Measurements from ENCODE around the gene GLP2R.

DNA sequence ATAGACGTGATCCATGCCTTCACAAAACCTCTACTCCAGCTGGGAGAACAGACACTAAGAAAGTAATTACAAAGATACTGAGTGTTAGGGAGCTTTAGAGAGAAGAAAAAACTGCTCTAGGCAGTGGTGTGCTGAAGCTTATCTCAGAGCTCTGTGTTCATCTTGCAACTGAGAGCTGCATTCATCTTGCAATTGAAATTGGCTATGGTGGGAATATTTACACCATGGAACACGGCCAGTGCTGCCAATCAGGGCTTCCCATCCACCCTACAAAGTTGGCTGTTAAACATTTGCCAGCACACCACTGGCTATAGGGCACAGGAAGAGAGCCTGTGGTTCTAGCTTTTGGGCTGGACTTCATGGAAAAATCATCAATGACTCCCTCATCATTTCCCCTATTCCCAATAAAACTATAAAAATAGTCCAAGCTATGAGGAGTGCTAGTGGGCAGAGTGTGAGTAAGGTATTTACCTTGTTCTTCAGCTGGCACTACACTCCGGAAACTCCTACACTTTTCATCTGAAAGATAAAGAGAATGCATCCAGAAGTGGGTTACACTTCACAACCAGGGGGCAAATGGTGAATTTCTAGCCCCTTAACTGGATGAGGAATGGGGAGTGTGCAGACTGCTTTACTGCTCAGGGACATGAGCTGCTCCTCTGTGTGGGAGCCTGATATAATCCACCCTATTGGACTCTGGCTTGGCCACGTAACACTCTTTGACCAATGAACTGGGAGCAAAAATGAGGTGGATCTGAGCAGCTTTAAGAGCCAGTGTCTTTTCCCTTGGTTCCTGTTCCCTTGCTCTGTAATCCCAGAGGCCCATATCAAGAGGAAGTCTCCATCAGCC, 15.4 kb upstream of the GLP2R start:
- TF ChIP-seq EZH2phosphoT487 (IDR thresholded peaks at IDR 0.05; ENCODE audit: borderline replicate concordance, low read depth, low read length), result no peak
- TF ChIP-seq, protein P1, sequence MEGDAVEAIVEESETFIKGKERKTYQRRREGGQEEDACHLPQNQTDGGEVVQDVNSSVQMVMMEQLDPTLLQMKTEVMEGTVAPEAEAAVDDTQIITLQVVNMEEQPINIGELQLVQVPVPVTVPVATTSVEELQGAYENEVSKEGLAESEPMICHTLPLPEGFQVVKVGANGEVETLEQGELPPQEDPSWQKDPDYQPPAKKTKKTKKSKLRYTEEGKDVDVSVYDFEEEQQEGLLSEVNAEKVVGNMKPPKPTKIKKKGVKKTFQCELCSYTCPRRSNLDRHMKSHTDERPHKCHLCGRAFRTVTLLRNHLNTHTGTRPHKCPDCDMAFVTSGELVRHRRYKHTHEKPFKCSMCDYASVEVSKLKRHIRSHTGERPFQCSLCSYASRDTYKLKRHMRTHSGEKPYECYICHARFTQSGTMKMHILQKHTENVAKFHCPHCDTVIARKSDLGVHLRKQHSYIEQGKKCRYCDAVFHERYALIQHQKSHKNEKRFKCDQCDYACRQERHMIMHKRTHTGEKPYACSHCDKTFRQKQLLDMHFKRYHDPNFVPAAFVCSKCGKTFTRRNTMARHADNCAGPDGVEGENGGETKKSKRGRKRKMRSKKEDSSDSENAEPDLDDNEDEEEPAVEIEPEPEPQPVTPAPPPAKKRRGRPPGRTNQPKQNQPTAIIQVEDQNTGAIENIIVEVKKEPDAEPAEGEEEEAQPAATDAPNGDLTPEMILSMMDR (conservative IDR thresholded peaks at IDR 0.05; ENCODE audit: low read length), result no peak
